Testis (tissue), 3 donors: ENCODE measurements around the gene E2F2. TPM values are rescaled to one million over a fixed set of nuclear protein-coding genes. Genes with fewer than 3 reads are reported as not detected.

Experiments used
- DNase-seq: peaks from one replicate; pipeline ENCODE4 v3.0.0-alpha.2; 2019
- H3K27ac ChIP-seq, 2 donors: fragments of 200-600 bp; sonication (generic); one replicate each; pipeline ENCODE4 v1.5.1; 2019
- H3K27me3 ChIP-seq: fragments of 200-600 bp; sonication (generic); one replicate; pipeline ENCODE4 v1.5.1; 2019
- H3K36me3 ChIP-seq: fragments of 200-600 bp; sonication (generic); one replicate; pipeline ENCODE4 v1.5.1; 2017; ENCODE audit warnings: low read depth; ENCODE audit errors: missing control alignments
- H3K4me1 ChIP-seq: fragments of 200-600 bp; sonication (generic); one replicate; pipeline ENCODE4 v1.5.1; 2019
- H3K4me3 ChIP-seq, 2 donors: fragments of 200-600 bp; sonication (generic); one replicate each; pipeline ENCODE4 v1.5.1; 2017 to 2019
- H3K9me3 ChIP-seq: fragments of 200-600 bp; sonication (generic); one replicate; pipeline ENCODE4 v1.5.1; 2017
- POLR2A ChIP-seq: fragments of 450-650 bp; IDR thresholded peaks from one replicate; pipeline ENCODE4 v1.6.1; 2017; ENCODE audit warnings: antibody characterized with exemption, mild to moderate bottlenecking, moderate library complexity
- WGBS, 2 donors: methylation state at CpG; one replicate each; pipeline ENCODE4 v1.1.5; 2018; 5-methylcytosine and 5-hydroxymethylcytosine counted together
- intact Hi-C: fragments of 100-400 bp; cut with DNase I; formaldehyde crosslinking; loops from one replicate; pipeline ENCODE4 v1.15.1; 2023; ENCODE audit warnings: low total_unique reads
- polyA plus RNA-seq: library from polyadenylated mRNA; stranded (reverse); fragments of 350-450 nt; fragmentation: Illumina TruSeq; extraction: RNeasy Lipid Tissue Mini Kit (QIAGEN cat#74804); gene quantifications from one replicate; pipeline ENCODE4 v1.2.3, GENCODE V29; 2014; ENCODE audit warnings: low read depth, low replicate concordance; ENCODE audit not compliant: insufficient read depth
- total RNA-seq, 2 donors: library from RNA; depleted of rRNA; stranded (reverse); fragments of >200 nt; gene quantifications; one replicate each; pipeline ENCODE4 v1.2.3, GENCODE V29; 2016
- TF ChIP-seq, protein P1 (sequence below), 3 experiments: fragments of 450-650 bp in 2 of 3; fragments of 200-600 bp in 1 of 3; sonication (generic) in 1 of 3; IDR thresholded peaks; one replicate each; pipeline ENCODE4 v1.5.1; 2016 to 2019; ENCODE audit warnings: antibody characterized with exemption in 3 of 3, mild to moderate bottlenecking in 2 of 3, moderate library complexity in 1 of 3

Gene E2F2
- total and polyA plus RNA-seq, 3 donors from 2014 or later, result 4.2 to 6.6 (median 4.8) TPM

DNA sequence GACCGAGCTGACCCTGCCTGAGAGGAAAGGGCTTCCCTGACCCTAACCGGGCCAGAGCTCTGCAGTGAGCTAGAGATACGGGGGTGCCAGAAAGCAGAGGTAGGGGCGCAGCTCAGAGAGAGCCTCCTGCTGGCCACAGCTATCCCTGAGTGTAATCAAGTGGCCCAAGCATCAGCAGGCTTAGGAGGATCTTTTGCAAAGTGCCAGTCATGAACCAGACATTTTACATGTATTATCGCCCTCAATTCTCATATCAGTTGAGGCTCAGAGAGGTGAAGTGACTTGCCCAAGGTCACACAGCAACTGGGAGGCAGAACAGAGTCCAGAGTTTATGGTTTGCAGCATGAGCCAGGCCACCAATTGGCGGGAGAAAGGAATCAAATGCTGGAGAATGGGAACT lies 35.3 kb upstream of the E2F2 start:
- H3K27me3 ChIP-seq, result no peaks in the 10 kb centered on the region
- no peaks in the 10 kb centered on the region for H3K9me3 ChIP-seq
- no peak overlapping the region for H3K4me3 ChIP-seq
- TF ChIP-seq, protein P1, sequence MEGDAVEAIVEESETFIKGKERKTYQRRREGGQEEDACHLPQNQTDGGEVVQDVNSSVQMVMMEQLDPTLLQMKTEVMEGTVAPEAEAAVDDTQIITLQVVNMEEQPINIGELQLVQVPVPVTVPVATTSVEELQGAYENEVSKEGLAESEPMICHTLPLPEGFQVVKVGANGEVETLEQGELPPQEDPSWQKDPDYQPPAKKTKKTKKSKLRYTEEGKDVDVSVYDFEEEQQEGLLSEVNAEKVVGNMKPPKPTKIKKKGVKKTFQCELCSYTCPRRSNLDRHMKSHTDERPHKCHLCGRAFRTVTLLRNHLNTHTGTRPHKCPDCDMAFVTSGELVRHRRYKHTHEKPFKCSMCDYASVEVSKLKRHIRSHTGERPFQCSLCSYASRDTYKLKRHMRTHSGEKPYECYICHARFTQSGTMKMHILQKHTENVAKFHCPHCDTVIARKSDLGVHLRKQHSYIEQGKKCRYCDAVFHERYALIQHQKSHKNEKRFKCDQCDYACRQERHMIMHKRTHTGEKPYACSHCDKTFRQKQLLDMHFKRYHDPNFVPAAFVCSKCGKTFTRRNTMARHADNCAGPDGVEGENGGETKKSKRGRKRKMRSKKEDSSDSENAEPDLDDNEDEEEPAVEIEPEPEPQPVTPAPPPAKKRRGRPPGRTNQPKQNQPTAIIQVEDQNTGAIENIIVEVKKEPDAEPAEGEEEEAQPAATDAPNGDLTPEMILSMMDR (IDR thresholded peaks at IDR 0.05), result no peak
- no peak for TF ChIP-seq POLR2A
- no peak overlapping the region for H3K27ac ChIP-seq
- H3K36me3 ChIP-seq, result no peaks in the 10 kb centered on the region
- DNase-seq, result no peak
- H3K4me1 ChIP-seq, result peaks cover 28% of the 10 kb centered on the region
- intact Hi-C loops, result no loop called here
- 78 to 92% methylated on average over 6 of the region's 6 CpGs for WGBS, 2 donors

GRCh38 chr1:23565776-23566175 lies 34.7 kb upstream of the E2F2 start:
- Histone ChIP-seq H3K36me3 (no peaks in the 10 kb centered on the region), H3K9me3 (no peaks in the 10 kb centered on the region), H3K4me1 (peaks cover 33% of the 10 kb centered on the region), H3K4me3 (no peak overlapping the region), H3K27me3 (no peaks in the 10 kb centered on the region), H3K27ac (no peak overlapping the region)
- 85 to 94% methylated on average over 3 of the region's 3 CpGs for WGBS, 2 donors
- intact Hi-C loops, result no loop called here
- DNase-seq, result no peak
- TF ChIP-seq, protein P1 (IDR thresholded peaks at IDR 0.05), result no peak
- no peak for TF ChIP-seq POLR2A

DNA sequence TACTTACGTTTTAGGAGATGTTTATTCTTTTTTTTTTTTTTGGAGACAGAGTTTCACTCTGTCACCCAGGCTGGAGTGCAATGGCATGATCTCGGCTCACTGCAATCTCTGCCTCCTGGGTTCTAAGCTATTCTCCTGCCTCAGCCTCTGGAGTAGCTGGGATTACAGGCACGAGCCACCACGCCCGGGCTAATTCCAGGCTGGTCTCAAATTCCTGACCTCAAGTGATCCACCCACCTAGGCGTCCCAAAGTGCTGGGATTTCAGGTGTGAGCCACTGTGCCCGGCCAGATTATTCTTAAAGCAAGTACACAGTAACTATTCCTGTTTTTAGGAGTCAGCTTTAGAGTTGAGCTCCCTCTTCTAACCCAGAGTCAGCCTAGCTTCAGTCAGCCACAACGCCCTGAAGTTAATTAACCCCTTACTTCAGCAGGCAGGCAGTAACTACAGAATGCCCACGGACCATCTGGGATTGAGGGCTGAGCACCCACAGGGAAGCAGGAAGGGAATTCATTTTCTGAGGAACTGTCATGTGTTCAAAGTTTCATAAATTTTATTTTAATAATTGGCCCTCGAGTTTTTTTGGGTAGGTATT lies 33.6 kb upstream of the E2F2 start:
- no peaks in the 10 kb centered on the region for H3K27me3 ChIP-seq
- 75 to 79% methylated on average over 10 of the region's 10 CpGs for WGBS, 2 donors
- no peaks in the 10 kb centered on the region for H3K9me3 ChIP-seq
- H3K4me3 ChIP-seq, result no peak overlapping the region
- peaks cover 40% of the 10 kb centered on the region for H3K4me1 ChIP-seq
- H3K36me3 ChIP-seq, result no peaks in the 10 kb centered on the region
- H3K27ac ChIP-seq, result no peak overlapping the region
- no peak for TF ChIP-seq POLR2A
- TF ChIP-seq, protein P1 (IDR thresholded peaks at IDR 0.05), result no peak
- intact Hi-C loops, result no loop called here
- no peak for DNase-seq

- TF ChIP-seq POLR2A, result no peak
- TF ChIP-seq, protein P1 (IDR thresholded peaks at IDR 0.05), result no peak
- H3K27me3 ChIP-seq, result no peaks in the 10 kb centered on the region
- H3K36me3 ChIP-seq, result no peaks in the 10 kb centered on the region
- no peak for DNase-seq
- H3K9me3 ChIP-seq, result no peaks in the 10 kb centered on the region
- WGBS, 2 donors, result 88 to 95% methylated on average over 3 of the region's 3 CpGs
- peak overlapping the region in 1 of 2 donors; percentile 88 for H3K27ac ChIP-seq
- peaks cover 34% of the 10 kb centered on the region for H3K4me1 ChIP-seq
- H3K4me3 ChIP-seq, result no peak overlapping the region
- intact Hi-C loops, result no loop called here
These were observed 32.8 kb upstream of the E2F2 start for GRCh38 chr1:23563755-23564374.

DNA sequence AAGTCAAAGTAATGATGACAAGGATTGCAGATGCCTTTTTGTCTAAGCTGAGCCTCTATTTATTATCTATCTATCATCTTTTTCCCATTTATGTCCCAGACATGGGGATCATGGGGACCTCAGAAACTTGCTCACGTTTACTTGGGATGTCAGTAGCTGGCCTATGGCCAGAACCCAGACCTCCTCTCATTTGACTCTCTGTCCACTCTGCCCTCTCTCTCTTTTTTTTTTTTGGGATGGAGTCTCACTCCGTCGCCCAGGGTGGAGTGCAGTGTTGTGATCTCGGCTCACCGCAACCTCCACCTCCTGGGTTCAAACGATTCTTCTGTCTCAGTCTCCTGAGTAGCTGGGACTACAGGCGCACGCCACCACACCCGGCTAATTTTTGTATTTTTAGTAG lies 32.0 kb upstream of the E2F2 start:
- peaks cover 31% of the 10 kb centered on the region for H3K4me1 ChIP-seq
- intact Hi-C loops, result no loop called here
- no peaks in the 10 kb centered on the region for H3K27me3 ChIP-seq
- no peaks in the 10 kb centered on the region for H3K36me3 ChIP-seq
- no peak for DNase-seq
- 69 to 75% methylated on average over 9 of the region's 9 CpGs for WGBS, 2 donors
- no peaks in the 10 kb centered on the region for H3K9me3 ChIP-seq
- no peak for TF ChIP-seq POLR2A
- TF ChIP-seq, protein P1 (IDR thresholded peaks at IDR 0.05), result no peak
- H3K27ac ChIP-seq, result peak overlapping the region; percentile 47 to 88
- H3K4me3 ChIP-seq, result no peak overlapping the region
